Ammon's horn (tissue), 1 donor: ENCODE measurements around the gene MLXIP.

Experiments used
- DNase-seq: peaks from one replicate; pipeline ENCODE4 v3.0.0-alpha.2; 2016; ENCODE audit warnings: low spot score

Gene MLXIP

GRCh38 chr12:122079532-122080081 is 1.1 kb downstream of the MLXIP start:
- no peak for DNase-seq

- peak; percentile 82 for DNase-seq
These were observed 1.9 kb downstream of the MLXIP start for GRCh38 chr12:122080149-122081082.

DNA sequence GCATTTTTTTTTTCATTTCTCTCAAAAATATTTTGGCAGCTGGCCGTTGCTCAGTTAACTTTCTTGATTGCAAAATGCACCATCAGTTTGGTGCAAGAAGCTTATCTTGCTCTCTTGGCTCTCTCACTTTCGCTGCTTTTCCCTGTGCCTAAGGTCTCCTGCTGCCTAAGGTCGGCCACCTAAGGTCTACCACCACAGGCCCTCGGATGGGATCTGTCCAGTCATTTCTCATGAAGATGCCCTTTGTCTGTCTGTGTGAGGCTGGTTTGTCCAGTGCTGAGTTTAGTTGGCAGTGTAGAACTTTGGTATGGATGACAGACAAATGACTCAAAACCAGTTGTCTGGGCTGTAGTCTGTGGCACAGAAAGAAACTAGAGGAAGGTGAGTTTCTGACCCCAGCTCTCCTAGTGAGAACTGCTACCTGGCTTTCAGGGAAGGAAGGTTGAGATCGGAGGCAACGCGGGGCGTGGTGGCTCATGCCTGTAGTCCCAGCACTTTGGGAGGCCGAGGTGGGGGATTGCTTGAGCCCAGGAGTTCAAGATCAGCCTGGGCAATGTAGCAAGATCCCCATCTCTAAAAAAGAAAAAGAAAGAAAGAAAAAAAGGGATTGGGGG is 2.6 kb downstream of the MLXIP start:
- peak; percentile 42 for DNase-seq

DNA sequence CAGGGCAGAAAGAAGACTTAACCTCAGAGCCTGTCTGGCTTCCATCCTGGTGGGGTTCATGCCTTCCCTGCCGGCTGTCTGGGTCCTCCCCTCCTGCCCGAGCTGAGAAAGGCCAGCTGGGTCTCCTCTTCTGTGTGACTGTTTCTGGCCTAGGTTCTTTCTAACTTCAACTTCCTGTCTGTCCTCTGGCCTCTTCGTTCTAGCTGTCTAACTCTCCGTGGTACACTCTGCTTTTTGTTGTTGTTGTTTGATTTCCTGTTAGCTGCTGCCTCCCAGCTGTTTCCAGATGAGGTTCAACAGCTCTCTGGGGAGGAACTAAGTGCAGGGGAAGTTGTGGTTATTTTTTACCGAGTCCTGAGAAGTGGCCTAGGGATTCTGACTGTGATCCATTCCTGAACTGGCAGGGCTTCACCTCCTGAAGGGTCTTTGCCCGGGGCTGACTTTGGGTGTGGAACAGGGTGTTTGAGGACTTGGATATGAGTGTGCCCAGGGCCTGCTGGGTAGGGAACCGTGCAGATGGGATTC is 3.2 kb downstream of the MLXIP start:
- peak; percentile 68 for DNase-seq

GRCh38 chr12:122082621-122083356 is 4.2 kb downstream of the MLXIP start:
- no peak for DNase-seq

DNA sequence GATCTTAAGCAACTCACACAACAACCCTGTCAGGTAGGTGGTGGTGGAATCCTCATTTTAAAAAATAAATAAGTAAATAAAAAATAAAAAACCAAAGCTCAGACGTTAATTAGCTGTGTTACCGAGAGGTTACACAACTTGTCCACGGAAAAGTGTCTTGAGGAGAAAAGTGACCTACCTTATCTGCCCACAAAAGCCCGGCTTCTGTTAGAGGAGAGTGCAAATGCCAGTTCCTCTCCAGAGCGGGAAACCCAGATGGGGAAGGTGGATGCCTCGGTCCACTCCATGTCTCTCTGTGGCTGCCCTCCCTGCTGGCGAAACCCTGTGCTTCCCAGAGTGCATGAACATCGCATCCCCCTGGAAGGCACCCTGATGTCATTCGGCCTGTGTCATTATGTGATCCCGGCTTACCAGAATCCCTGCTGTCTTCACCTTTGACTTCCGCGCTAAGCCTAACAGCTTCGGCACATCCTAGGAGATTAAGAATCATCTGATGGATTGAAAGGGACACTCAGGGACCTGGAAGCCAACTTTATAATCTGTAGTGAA is 6.4 kb downstream of the MLXIP start:
- no peak for DNase-seq

DNA sequence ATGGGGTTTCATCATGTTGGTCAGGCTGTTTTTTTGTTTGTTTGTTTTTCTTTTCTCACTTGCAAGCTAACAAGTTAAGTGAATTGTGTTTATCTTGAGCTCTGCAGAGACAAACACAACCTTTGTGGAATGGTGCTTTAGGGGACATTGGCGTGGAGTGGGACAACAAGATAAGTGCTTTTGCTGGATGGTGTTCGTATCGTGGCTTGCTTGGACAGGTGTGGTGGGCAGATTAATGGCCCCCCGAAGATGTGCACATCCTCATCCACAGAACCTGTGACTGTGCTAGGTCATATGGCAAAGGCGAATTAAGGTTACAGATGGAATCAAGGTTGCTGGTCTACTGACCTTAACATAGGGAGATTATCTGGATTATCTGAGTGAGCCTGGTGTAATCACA is 7.0 kb downstream of the MLXIP start:
- no peak for DNase-seq

GRCh38 chr12:122086116-122086515 is 7.6 kb downstream of the MLXIP start:
- DNase-seq: no peak

DNA sequence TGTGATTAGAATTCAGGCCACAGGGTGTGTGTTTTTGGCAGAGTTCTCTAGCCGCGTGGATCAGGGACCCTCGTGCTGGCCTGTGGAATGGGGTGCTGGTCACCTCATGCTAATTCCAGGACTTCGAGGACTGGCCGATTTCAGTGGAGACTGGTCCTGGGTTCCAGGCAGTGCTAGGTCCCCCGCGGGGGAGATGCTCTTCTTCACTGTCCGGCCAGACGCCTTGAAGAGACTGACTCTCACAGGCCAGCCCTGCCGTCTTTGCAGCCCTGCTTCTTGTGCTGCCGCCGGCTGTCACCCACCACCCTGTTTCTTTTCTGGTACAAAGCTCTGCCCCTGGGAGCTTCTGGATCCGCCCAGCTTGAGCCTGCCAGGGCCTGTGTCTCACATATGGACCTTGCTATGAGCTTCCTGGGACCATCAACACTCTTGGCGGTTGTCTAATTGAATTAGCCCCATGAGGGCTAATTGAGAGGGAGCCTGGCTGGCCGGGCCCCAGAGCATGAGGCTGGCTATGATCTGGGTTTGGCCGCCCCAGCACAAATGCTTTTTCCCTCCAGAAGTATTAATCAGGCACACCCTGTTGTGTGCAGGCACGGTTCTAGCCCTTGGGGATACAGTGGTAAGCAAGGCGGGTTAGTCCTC is 8.2 kb downstream of the MLXIP start:
- no peak for DNase-seq

DNA sequence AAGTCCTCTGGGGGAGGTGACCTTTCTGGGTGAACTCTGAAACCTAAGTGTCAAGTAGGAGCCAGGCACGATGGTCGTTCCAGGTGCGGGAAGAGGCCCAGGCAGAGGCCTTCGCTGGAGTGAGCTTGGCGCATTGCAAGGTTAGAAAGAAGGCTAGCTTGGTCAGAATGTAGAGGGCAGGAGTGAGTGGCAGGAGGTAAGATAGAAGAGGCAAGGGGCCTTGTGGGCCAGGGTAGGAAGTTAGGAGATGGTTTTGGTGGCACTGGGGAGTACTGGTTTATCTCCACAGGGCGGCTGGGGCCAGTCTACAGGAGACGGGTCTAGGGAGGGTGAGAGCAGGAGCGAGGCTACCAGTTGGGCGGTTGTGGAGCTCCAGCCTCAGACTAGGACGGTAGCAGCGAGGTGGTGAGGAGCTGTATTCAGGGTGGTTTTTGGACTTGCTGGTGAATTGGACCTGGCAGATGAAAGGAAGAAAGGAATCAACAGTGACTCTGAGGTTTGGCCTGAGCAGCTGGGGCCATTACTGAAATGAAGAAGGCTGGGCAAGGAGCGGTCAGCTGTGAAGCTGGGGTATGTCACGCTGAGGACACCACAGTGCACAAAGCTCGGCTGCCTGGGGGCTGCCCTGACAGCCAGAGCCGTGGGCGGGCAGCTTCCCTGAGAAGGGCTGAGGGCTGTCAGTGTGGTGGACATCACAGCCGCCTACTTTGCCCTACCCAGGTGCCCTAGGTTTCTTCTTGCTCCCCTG is 9.0 kb downstream of the MLXIP start:
- DNase-seq: no peak

GRCh38 chr12:122088179-122088810 is 9.7 kb downstream of the MLXIP start:
- no peak for DNase-seq

DNA sequence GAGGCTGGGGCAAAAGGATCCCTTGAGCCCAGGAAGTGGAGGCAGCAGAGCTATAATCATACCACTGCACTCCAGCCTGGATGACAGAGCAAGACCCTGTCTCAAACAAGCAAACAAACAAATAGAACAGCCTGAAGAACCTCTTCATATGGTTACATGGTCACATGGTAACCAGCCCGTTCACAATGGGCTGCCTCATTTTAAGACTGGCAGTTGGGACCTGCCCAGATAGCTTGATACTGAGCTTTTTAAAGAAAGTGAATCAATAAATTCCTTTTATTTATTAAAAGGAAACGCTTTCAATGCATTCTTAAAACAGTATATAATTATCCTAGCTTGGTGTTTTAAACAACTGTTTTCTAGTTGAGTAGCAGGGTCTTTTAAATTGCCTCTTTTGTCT is 10.5 kb downstream of the MLXIP start:
- DNase-seq: peak; percentile 51

- no peak for DNase-seq
These were observed 12.4 kb downstream of the MLXIP start for GRCh38 chr12:122090759-122091515.

- DNase-seq: no peak
These were observed 14.7 kb downstream of the MLXIP start for GRCh38 chr12:122093098-122093883.

- no peak for DNase-seq
These were observed 15.7 kb downstream of the MLXIP start for GRCh38 chr12:122094137-122094734.

- no peak for DNase-seq
These were observed 16.4 kb downstream of the MLXIP start for GRCh38 chr12:122094735-122095631.

- no peak for DNase-seq
These were observed 17.5 kb downstream of the MLXIP start for GRCh38 chr12:122096014-122096413.
